KOPT-K1 (cell line): ENCODE data around the gene ADH7.
"Not testable (repeated sequence)": the region's sequence is repeated elsewhere in the genome, so short reads cannot be mapped to it uniquely, and the experiment has no call there.

Experiments
- H3K27ac ChIP-seq: fragments of 200-600 bp; sonication (generic); 2 replicates; pipeline ENCODE4 v1.5.1; 2016; ENCODE audit warnings: antibody characterized with exemption, mild to moderate bottlenecking, low read depth, low read length; ENCODE audit not compliant: poor library complexity, severe bottlenecking
- H3K36me3 ChIP-seq: fragments of 200-600 bp; sonication (generic); 2 replicates; pipeline ENCODE4 v1.5.1; 2017; ENCODE audit warnings: antibody characterized with exemption, mild to moderate bottlenecking, low read length, moderate library complexity; ENCODE audit not compliant: insufficient read depth
- H3K9me3 ChIP-seq: fragments of 200-600 bp; sonication (generic); 2 replicates; pipeline ENCODE4 v1.5.1; 2017; ENCODE audit warnings: antibody characterized with exemption, low read length, mild to moderate bottlenecking; ENCODE audit not compliant: insufficient read depth, poor library complexity, severe bottlenecking

The ADH7 gene

GRCh38 chr4:99378876-99379275 lies 56.3 kb downstream of the ADH7 start:
- H3K27ac ChIP-seq = no peak overlapping the region
- H3K9me3 ChIP-seq = no peaks in the 10 kb centered on the region
- H3K36me3 ChIP-seq = no peaks in the 10 kb centered on the region

GRCh38 chr4:99377341-99377740 lies 57.8 kb downstream of the ADH7 start:
- H3K9me3 ChIP-seq, H3K27ac ChIP-seq, H3K36me3 ChIP-seq: not testable (repeated sequence)

- H3K9me3 ChIP-seq, H3K27ac ChIP-seq, H3K36me3 ChIP-seq: not testable (repeated sequence)
Measured at GRCh38 chr4:99372464-99372863, 62.7 kb downstream of the ADH7 start.

GRCh38 chr4:99367817-99368216 lies 67.3 kb downstream of the ADH7 start:
- H3K9me3 ChIP-seq, H3K36me3 ChIP-seq, H3K27ac ChIP-seq: not testable (repeated sequence)

- H3K9me3 ChIP-seq = no peaks in the 10 kb centered on the region
- no peaks in the 10 kb centered on the region for H3K36me3 ChIP-seq
- H3K27ac ChIP-seq = no peak overlapping the region
Measured at GRCh38 chr4:99366491-99366890, 68.7 kb downstream of the ADH7 start.

GRCh38 chr4:99362768-99363167 lies 72.4 kb downstream of the ADH7 start:
- H3K9me3 ChIP-seq = no peaks in the 10 kb centered on the region
- no peak overlapping the region for H3K27ac ChIP-seq
- no peaks in the 10 kb centered on the region for H3K36me3 ChIP-seq
